Karpas-422 (cell line): ENCODE data around the gene SPECC1. TPM values are rescaled to one million over a fixed set of nuclear protein-coding genes. Genes with fewer than 3 reads are reported as not detected.
"Not testable (repeated sequence)": the region's sequence is repeated elsewhere in the genome, so short reads cannot be mapped to it uniquely, and the experiment has no call there.

Experiments
- DNase-seq: peaks from one replicate; pipeline ENCODE4 v3.0.0-alpha.2; 2015
- H2AFZ ChIP-seq: fragments of 200-600 bp; sonication (generic); 2 replicates; pipeline ENCODE4 v1.6.1; 2014; ENCODE audit warnings: antibody characterized with exemption, low read length, mixed read lengths
- H3K27ac ChIP-seq: fragments of 200-600 bp; sonication (generic); 2 replicates; pipeline ENCODE4 v1.5.1; 2014; ENCODE audit warnings: mild to moderate bottlenecking, low read length, moderate library complexity
- H3K27me3 ChIP-seq: fragments of 200-600 bp; sonication (generic); 2 replicates; pipeline ENCODE4 v1.6.1; 2014; ENCODE audit warnings: low read length, mixed read lengths
- H3K36me3 ChIP-seq: fragments of 200-600 bp; sonication (generic); 2 replicates; pipeline ENCODE4 v1.6.1; 2014; ENCODE audit warnings: low read length, mixed read lengths; ENCODE audit not compliant: insufficient read depth
- H3K4me1 ChIP-seq: fragments of 200-600 bp; sonication (generic); 2 replicates; pipeline ENCODE4 v1.6.1; 2014; ENCODE audit warnings: mild to moderate bottlenecking, low read length, mixed read lengths
- H3K4me2 ChIP-seq: fragments of 200-600 bp; sonication (generic); 2 replicates; pipeline ENCODE4 v1.6.1; 2014; ENCODE audit warnings: low read length, low read depth, mild to moderate bottlenecking; ENCODE audit not compliant: poor library complexity, severe bottlenecking
- H3K4me3 ChIP-seq: fragments of 200-600 bp; sonication (generic); 2 replicates; pipeline ENCODE4 v1.5.1; 2014; ENCODE audit warnings: mild to moderate bottlenecking, antibody characterized with exemption, low read length, mixed read lengths
- H3K79me2 ChIP-seq: fragments of 200-600 bp; sonication (generic); 2 replicates; pipeline ENCODE4 v1.6.1; 2014; ENCODE audit warnings: mild to moderate bottlenecking, low read length, mixed read lengths
- H3K9ac ChIP-seq: fragments of 200-600 bp; sonication (generic); 2 replicates; pipeline ENCODE4 v1.6.0; 2014; ENCODE audit warnings: low read length
- H3K9me2 ChIP-seq: fragments of 200-600 bp; sonication (generic), shearing (Covaris generic); replicated peaks from 2 replicates; pipeline ENCODE4 v1.6.0; 2014; ENCODE audit warnings: mild to moderate bottlenecking, low read length, moderate library complexity; ENCODE audit not compliant: insufficient read depth
- H3K9me3 ChIP-seq: fragments of 300-700, 200-600 bp; sonication (generic); 2 replicates; pipeline ENCODE4 v1.6.1; 2014; ENCODE audit warnings: low read length, mixed read lengths
- H4K20me1 ChIP-seq: fragments of 200-600 bp; sonication (generic); 2 replicates; pipeline ENCODE4 v1.6.1; 2014; ENCODE audit warnings: mild to moderate bottlenecking, antibody characterized with exemption, low read length, low read depth; ENCODE audit not compliant: insufficient read depth
- total RNA-seq: library from RNA; depleted of rRNA; stranded (reverse); fragments of >200 nt; shearing (Covaris generic); gene quantifications from 2 replicates; pipeline ENCODE4 v1.2.3, GENCODE V29; 2014; ENCODE audit warnings: low replicate concordance

Gene SPECC1
- total RNA-seq, 1 experiment from 2014 or later: not detected

- Histone ChIP-seq H3K9me2 (no peaks in the 10 kb centered on the region), H3K4me3 (no peak overlapping the region), H4K20me1 (no peaks in the 10 kb centered on the region), H2AFZ (no peak overlapping the region), H3K27me3 (no peaks in the 10 kb centered on the region), H3K4me1 (no peaks in the 10 kb centered on the region), H3K9ac (no peak overlapping the region), H3K79me2 (no peaks in the 10 kb centered on the region), H3K4me2 (no peak overlapping the region), H3K9me3 (no peaks in the 10 kb centered on the region), H3K27ac (no peak overlapping the region), H3K36me3 (no peaks in the 10 kb centered on the region)
- DNase-seq: no peak
Measured at GRCh38 chr17:20228860-20229259, 219.7 kb downstream of the SPECC1 start.

GRCh38 chr17:20230924-20231323 lies 221.8 kb downstream of the SPECC1 start:
- H4K20me1 ChIP-seq: no peaks in the 10 kb centered on the region
- peak; percentile 50 for DNase-seq
- no peak overlapping the region for H3K27ac ChIP-seq
- H2AFZ ChIP-seq: no peak overlapping the region
- H3K4me3 ChIP-seq: no peak overlapping the region
- no peak overlapping the region for H3K4me2 ChIP-seq
- H3K27me3 ChIP-seq: no peaks in the 10 kb centered on the region
- H3K79me2 ChIP-seq: no peaks in the 10 kb centered on the region
- H3K4me1 ChIP-seq: no peaks in the 10 kb centered on the region
- H3K36me3 ChIP-seq: no peaks in the 10 kb centered on the region
- H3K9ac ChIP-seq: no peak overlapping the region
- no peaks in the 10 kb centered on the region for H3K9me3 ChIP-seq
- no peaks in the 10 kb centered on the region for H3K9me2 ChIP-seq

- no peaks in the 10 kb centered on the region for H3K9me3 ChIP-seq
- H3K4me3 ChIP-seq: no peak overlapping the region
- no peaks in the 10 kb centered on the region for H3K36me3 ChIP-seq
- H2AFZ ChIP-seq: no peak overlapping the region
- H4K20me1 ChIP-seq: no peaks in the 10 kb centered on the region
- H3K27me3 ChIP-seq: no peaks in the 10 kb centered on the region
- no peak overlapping the region for H3K4me2 ChIP-seq
- no peaks in the 10 kb centered on the region for H3K4me1 ChIP-seq
- no peak overlapping the region for H3K27ac ChIP-seq
- DNase-seq: no peak
- H3K79me2 ChIP-seq: no peaks in the 10 kb centered on the region
- no peak overlapping the region for H3K9ac ChIP-seq
- no peaks in the 10 kb centered on the region for H3K9me2 ChIP-seq
Measured at GRCh38 chr17:20232611-20233010, 223.5 kb downstream of the SPECC1 start.

GRCh38 chr17:20234276-20234675 lies 225.1 kb downstream of the SPECC1 start:
- no peak overlapping the region for H3K9ac ChIP-seq
- H3K27me3 ChIP-seq: no peaks in the 10 kb centered on the region
- no peak overlapping the region for H3K4me2 ChIP-seq
- H3K36me3 ChIP-seq: no peaks in the 10 kb centered on the region
- H4K20me1 ChIP-seq: no peaks in the 10 kb centered on the region
- H3K27ac ChIP-seq: no peak overlapping the region
- no peaks in the 10 kb centered on the region for H3K4me1 ChIP-seq
- no peak overlapping the region for H3K4me3 ChIP-seq
- no peak for DNase-seq
- H3K79me2 ChIP-seq: no peaks in the 10 kb centered on the region
- H3K9me2 ChIP-seq: no peaks in the 10 kb centered on the region
- H3K9me3 ChIP-seq: no peaks in the 10 kb centered on the region
- no peak overlapping the region for H2AFZ ChIP-seq

- no peak overlapping the region for H3K9ac ChIP-seq
- no peak overlapping the region for H3K27ac ChIP-seq
- no peak for DNase-seq
- H2AFZ ChIP-seq: no peak overlapping the region
- no peaks in the 10 kb centered on the region for H4K20me1 ChIP-seq
- no peaks in the 10 kb centered on the region for H3K9me3 ChIP-seq
- H3K4me1 ChIP-seq: no peaks in the 10 kb centered on the region
- H3K4me2 ChIP-seq: no peak overlapping the region
- H3K36me3 ChIP-seq: no peaks in the 10 kb centered on the region
- no peak overlapping the region for H3K4me3 ChIP-seq
- no peaks in the 10 kb centered on the region for H3K27me3 ChIP-seq
- H3K79me2 ChIP-seq: no peaks in the 10 kb centered on the region
- no peaks in the 10 kb centered on the region for H3K9me2 ChIP-seq
Measured at GRCh38 chr17:20235747-20236146, 226.6 kb downstream of the SPECC1 start.

- Histone ChIP-seq H3K4me3 (no peak overlapping the region), H3K9ac (no peak overlapping the region), H3K79me2 (no peaks in the 10 kb centered on the region), H3K4me1 (no peaks in the 10 kb centered on the region), H3K27ac (no peak overlapping the region), H2AFZ (no peak overlapping the region), H4K20me1 (no peaks in the 10 kb centered on the region), H3K9me2 (no peaks in the 10 kb centered on the region), H3K36me3 (no peaks in the 10 kb centered on the region), H3K4me2 (no peak overlapping the region), H3K9me3 (no peaks in the 10 kb centered on the region), H3K27me3 (no peaks in the 10 kb centered on the region)
- DNase-seq: no peak
Measured at GRCh38 chr17:20236578-20237227, 227.5 kb downstream of the SPECC1 start.

- H3K79me2 ChIP-seq, H3K9me2 ChIP-seq, H3K9ac ChIP-seq, H3K27me3 ChIP-seq, H3K36me3 ChIP-seq, H2AFZ ChIP-seq, H3K4me2 ChIP-seq, H3K4me3 ChIP-seq, H3K27ac ChIP-seq, H3K4me1 ChIP-seq, H4K20me1 ChIP-seq, H3K9me3 ChIP-seq, DNase-seq: not testable (repeated sequence)
Measured at GRCh38 chr17:20239776-20240175, 230.6 kb downstream of the SPECC1 start.

GRCh38 chr17:20241855-20242254 lies 232.7 kb downstream of the SPECC1 start:
- Histone ChIP-seq H2AFZ (no peak overlapping the region), H3K79me2 (no peaks in the 10 kb centered on the region), H3K9me2 (no peaks in the 10 kb centered on the region), H3K4me1 (no peaks in the 10 kb centered on the region), H3K27me3 (no peaks in the 10 kb centered on the region), H3K9ac (no peak overlapping the region), H3K36me3 (no peaks in the 10 kb centered on the region), H4K20me1 (no peaks in the 10 kb centered on the region), H3K27ac (no peak overlapping the region), H3K4me2 (no peak overlapping the region), H3K9me3 (no peaks in the 10 kb centered on the region), H3K4me3 (no peak overlapping the region)
- DNase-seq: no peak

- Histone ChIP-seq H3K9me2 (no peaks in the 10 kb centered on the region), H3K4me1 (no peaks in the 10 kb centered on the region), H3K36me3 (no peaks in the 10 kb centered on the region), H3K79me2 (no peaks in the 10 kb centered on the region), H2AFZ (no peak overlapping the region), H3K27me3 (no peaks in the 10 kb centered on the region), H3K4me2 (no peak overlapping the region), H4K20me1 (no peaks in the 10 kb centered on the region), H3K9me3 (no peaks in the 10 kb centered on the region), H3K4me3 (no peak overlapping the region), H3K27ac (no peak overlapping the region), H3K9ac (no peak overlapping the region)
- DNase-seq: no peak
Measured at GRCh38 chr17:20242271-20242670, 233.1 kb downstream of the SPECC1 start.
